Neural progenitor cell (in vitro differentiated cells): ENCODE results near the gene WDR64.

Source experiments
- EZH2 ChIP-seq: fragments of 200-600 bp; sonication (generic); IDR thresholded peaks from 2 replicates; pipeline ENCODE4 v1.6.1; 2017; ENCODE audit warnings: antibody characterized with exemption, mild to moderate bottlenecking, moderate library complexity
- EZH2phosphoT487 ChIP-seq: fragments of 200-600 bp; sonication (generic); IDR thresholded peaks from 2 replicates; pipeline ENCODE4 v1.6.1; 2017; ENCODE audit warnings: antibody characterized with exemption
- TF ChIP-seq, protein P1 (sequence below): fragments of 200-600 bp; sonication (generic); IDR thresholded peaks from 2 replicates; pipeline ENCODE4 v1.5.1; 2017; ENCODE audit warnings: antibody characterized with exemption, mild to moderate bottlenecking

GRCh38 chr1:241821363-241821762 is 169.3 kb downstream of the WDR64 start:
- TF ChIP-seq, protein P1, sequence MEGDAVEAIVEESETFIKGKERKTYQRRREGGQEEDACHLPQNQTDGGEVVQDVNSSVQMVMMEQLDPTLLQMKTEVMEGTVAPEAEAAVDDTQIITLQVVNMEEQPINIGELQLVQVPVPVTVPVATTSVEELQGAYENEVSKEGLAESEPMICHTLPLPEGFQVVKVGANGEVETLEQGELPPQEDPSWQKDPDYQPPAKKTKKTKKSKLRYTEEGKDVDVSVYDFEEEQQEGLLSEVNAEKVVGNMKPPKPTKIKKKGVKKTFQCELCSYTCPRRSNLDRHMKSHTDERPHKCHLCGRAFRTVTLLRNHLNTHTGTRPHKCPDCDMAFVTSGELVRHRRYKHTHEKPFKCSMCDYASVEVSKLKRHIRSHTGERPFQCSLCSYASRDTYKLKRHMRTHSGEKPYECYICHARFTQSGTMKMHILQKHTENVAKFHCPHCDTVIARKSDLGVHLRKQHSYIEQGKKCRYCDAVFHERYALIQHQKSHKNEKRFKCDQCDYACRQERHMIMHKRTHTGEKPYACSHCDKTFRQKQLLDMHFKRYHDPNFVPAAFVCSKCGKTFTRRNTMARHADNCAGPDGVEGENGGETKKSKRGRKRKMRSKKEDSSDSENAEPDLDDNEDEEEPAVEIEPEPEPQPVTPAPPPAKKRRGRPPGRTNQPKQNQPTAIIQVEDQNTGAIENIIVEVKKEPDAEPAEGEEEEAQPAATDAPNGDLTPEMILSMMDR: no peak
- TF ChIP-seq EZH2phosphoT487 (no peak), EZH2 (no peak)
